ENCODE measurements around the gene IQSEC2.

DNA sequence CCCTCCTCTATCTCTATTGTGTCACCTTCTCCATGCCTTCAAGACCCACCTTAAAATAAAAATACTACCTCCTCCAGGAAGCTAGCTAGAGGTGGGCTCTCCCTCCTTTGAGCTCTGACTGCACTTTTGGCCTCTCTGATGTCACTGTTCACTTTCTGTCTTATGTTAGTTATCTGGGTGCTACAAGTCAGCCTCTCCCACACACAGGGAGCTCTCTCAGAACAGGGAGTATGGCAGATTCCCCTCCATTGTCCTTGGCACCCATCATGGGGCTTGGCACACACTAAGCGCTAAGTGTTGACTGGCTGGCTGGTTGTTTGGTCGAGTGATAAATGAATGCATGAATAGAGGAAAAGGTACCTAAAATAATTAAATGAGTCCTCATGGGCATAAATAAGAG is 35.2 kb downstream of the IQSEC2 start:
- TF ChIP-seq, protein P1, sequence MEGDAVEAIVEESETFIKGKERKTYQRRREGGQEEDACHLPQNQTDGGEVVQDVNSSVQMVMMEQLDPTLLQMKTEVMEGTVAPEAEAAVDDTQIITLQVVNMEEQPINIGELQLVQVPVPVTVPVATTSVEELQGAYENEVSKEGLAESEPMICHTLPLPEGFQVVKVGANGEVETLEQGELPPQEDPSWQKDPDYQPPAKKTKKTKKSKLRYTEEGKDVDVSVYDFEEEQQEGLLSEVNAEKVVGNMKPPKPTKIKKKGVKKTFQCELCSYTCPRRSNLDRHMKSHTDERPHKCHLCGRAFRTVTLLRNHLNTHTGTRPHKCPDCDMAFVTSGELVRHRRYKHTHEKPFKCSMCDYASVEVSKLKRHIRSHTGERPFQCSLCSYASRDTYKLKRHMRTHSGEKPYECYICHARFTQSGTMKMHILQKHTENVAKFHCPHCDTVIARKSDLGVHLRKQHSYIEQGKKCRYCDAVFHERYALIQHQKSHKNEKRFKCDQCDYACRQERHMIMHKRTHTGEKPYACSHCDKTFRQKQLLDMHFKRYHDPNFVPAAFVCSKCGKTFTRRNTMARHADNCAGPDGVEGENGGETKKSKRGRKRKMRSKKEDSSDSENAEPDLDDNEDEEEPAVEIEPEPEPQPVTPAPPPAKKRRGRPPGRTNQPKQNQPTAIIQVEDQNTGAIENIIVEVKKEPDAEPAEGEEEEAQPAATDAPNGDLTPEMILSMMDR (IDR thresholded peaks at IDR 0.05), result no peak
- no peak for TF ChIP-seq POLR2A (IDR thresholded peaks at IDR 0.05)
